ENCODE results near the gene FLT3.
"Not testable (repeated sequence)": the region's sequence is repeated elsewhere in the genome, so short reads cannot be mapped to it uniquely, and the experiment has no call there.

The FLT3 gene

DNA sequence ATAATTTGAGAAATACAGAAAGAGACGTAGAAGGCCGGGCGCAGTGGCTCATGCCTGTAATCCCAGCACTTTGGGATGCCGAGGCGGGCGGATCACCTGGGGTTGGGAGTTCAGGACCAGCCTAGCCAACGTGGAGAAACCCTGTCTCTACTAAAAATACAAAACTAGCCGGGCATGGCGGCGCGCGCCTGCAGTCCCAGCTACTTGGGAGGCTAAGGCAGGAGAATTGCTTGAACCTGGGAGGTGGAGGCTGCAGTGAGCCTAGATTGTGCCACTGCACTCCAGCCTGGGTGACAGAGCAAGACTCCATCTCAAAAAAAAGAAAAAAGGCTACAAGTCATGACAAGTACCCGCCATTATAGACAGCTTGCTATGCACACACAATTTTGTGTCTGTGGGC is 95.4 kb downstream of the FLT3 start:
- FAIRE-seq; DNase-seq (ENCODE audit: insufficient read length, low spot score): not testable (repeated sequence)

DNA sequence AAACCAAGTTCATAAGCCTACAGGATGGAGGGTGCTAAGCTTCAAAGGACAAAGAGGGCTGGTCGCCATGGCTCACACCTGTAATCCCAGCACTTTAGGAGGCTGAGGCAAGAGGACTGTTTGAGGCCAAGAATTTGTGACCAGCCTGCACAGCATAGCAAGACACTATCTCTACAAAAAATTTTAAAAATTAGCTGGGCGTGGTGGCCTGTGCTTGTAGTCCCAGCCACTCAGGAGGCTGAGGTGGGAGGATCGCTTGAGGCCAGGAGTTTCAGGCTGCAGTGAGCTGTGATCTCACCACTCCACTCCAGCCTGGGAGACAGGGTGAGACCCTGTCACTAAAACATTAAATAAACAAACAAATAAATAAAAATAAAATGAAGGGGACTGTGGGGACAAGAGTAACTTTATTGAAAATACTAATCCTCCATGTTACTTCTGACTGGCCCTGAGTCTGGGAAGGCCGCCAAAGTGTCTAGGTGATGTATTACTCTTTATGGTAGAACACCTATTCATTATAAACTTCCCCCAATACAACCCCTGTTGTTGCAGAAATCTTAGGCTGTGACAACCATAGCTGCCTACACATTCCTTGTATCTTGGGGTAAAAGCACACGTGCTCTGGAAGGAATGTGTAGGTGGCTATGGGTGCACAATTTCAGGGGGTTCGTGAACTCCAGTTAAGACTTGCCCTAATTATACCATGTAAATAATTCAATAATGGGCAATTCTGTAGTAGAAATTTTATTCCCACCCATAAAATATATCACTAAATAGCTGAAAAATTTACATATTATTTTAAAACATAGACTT is 97.3 kb downstream of the FLT3 start:
- DNase-seq (ENCODE audit: insufficient read length, low spot score) = no peak
- no peak for FAIRE-seq

DNA sequence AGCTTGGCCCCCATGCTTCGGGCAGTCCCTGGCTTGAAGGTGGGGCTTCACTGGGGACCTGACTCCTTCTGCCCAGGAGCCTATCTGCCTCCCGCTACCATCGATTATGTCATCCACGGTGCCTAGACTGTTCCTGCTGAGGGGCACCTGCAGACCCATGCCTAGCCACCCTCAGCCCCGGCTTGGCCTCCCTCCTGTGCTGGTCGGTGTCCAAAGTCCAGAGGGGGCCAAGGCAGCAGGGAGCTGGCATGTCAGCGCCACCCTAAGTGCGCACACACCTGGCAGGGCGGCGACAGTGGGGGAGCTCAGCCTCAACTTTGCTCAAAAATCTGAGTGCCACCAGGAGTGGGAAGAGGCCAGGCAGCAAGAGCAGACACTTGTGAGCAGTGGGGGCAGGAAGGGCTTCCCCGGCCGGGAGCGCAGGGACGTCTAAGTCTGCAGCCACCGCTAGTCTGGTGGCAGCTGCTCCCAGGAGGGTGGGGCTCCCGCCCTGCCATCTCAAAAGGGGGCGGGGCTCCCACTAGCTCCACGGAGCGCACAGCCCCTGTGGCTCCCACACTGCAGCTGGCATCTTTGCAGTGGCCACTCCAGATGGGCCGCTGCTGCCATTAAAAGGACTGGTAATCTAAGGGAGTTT is 98.4 kb downstream of the FLT3 start:
- FAIRE-seq = no peak
- no peak for DNase-seq (ENCODE audit: insufficient read length, low spot score)

DNA sequence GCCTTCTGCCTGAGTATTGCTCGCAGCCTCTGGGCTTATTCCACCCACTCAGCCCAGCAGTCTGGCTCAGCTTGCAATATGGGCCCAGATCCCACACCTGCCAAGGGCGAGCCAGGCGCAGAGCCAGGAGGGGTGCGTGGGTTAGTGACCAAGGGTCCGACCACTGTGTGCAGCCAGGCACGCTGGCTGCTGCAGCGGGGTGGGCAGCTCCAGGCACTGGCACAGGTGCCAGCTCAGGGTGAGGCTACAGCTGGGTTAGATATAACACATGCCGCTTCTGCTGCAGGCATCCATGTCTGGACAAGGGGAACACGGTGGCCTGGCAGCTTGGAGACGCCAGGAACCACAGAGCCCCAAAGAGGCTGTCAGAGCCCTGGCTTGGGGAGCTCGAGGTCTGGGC is 99.3 kb downstream of the FLT3 start:
- DNase-seq (ENCODE audit: insufficient read length, low spot score) = no peak
- no peak for FAIRE-seq

DNA sequence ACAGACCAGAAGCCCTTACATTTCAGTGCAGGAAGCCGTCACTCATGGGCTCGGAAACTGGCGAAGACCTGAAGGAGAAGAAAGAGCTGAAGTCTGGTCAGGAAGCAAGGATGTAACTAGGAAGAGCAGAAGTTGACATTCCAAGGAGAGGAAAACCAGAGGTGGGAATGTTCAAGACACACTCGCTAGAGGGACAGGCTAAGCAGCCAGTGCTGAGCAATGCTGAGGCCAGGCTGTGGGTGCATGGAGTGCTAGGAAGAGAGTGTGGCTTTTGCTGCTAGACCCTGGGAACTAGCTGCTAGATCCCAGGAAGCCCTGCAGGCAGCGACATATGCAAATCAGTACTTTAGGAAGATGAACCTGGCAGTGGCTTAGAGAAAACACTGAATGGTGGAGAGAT is 99.8 kb downstream of the FLT3 start:
- FAIRE-seq (no peak), DNase-seq (ENCODE audit: insufficient read length, low spot score) (no peak)

DNA sequence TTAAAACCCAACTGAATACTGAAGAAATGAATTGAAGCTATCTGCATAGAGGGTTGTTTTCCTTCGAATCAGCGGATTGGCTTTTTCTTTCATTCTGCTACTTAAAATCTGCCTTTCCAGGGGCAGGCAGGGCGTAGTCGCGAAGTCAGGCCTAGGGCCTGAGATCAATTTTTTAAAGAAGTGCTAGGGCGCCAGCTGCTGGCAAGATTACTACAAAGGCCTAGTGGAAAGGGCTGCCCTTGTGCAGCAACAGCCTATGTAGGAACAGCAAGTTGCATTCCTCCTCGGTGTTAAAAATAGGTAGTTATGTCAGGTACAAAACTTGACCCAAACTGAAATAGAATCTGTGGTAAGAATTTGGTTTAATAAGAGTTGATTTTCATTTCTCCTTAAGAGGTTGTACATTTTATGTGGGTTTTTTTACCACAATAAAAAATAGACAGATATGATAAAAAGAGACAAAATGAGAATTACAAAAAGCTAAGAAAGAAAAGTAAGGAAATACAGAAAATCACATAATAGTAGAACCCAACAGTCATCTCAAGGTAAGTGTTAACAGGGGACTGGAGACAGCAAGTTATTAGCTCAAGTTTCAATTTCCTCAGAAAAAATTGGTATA is 102.4 kb downstream of the FLT3 start:
- FAIRE-seq (no peak), DNase-seq (ENCODE audit: insufficient read length, low spot score) (no peak)

DNA sequence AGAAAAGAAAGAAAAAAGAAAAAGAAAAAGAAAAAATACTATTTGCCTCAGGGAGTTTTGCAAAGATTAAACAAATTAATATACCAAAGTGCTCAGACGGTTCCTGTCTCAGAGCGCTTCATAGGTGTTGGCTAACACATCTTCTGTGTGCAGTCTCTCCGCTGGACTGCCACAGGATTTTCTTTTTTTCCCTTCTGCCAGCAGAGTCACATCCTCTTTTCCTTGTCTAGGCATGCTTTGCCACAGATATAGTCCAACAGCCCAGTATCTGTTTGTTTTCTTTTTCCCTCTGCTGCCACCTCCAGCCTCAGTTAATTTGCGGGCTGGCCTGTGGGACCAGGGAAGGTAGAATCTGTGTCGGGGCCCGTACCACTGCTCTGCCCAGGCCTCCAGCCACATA is 108.5 kb downstream of the FLT3 start:
- DNase-seq (ENCODE audit: insufficient read length, low spot score) (no peak), FAIRE-seq (no peak)

DNA sequence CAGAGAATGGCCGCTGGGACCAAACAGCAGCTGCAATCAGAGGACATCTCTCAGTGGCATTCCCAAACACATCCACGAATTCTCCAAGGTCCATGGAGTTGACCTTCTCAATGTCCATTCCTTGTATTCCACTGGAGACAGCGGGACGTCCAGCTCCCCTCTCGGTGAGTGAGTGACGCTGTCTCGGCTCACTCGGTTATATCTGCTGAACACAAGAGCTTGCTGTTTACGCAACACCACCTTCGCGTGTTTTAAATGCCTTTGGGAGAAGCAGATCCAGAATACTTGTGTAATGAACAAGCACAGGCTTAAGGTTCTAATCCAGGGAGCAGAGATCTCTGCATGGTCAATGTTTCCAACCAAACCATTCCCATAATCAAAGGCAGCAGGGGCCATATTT is 111.9 kb downstream of the FLT3 start, which contains the start of gene URAD:
URAD (minus strand) TSS at position 174 of the 400 bp plus-strand sequence; CDS start at position 118, 56 bp downstream.
- DNase-seq (ENCODE audit: insufficient read length, low spot score) (no peak), FAIRE-seq (no peak)

DNA sequence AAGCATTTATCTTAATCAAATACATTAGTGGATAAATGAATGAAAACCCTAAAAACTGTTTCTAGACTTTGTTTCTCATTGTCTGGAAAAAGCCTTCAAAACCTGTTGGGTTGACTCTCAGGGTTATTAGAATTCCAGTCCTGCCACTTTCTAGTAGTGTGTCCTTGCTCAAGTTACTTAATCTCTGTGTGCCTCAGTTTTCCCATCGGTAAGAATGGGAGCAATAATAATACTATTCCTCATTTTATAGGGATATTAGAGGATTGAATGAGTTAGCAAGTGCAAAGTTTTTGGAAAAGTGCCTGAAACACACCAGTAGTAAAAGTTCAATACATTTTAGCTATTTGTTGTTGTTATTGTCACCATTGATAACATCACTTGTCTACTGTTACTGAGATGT is 114.8 kb downstream of the FLT3 start:
- FAIRE-seq (no peak), DNase-seq (ENCODE audit: insufficient read length, low spot score) (no peak)

DNA sequence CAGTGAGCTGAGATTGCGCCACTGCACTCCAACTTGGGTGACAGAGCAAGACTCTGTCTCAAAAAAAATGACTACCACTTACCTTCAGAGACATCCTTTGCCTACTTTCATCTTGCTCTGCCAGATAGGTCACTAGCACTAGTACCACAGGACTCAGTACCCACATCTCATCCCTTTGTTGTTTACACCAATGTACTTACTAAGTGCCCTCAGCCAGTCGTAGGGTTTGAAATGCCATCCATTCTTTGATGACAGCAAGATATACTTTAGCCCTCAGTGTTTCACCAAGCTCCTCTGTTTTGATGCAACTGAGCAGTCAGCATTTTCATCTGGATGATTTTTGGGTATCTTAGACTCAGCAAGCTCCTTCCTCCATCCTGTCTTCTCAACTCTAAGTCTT is 118.0 kb downstream of the FLT3 start:
- DNase-seq (ENCODE audit: insufficient read length, low spot score) (no peak), FAIRE-seq (no peak)

DNA sequence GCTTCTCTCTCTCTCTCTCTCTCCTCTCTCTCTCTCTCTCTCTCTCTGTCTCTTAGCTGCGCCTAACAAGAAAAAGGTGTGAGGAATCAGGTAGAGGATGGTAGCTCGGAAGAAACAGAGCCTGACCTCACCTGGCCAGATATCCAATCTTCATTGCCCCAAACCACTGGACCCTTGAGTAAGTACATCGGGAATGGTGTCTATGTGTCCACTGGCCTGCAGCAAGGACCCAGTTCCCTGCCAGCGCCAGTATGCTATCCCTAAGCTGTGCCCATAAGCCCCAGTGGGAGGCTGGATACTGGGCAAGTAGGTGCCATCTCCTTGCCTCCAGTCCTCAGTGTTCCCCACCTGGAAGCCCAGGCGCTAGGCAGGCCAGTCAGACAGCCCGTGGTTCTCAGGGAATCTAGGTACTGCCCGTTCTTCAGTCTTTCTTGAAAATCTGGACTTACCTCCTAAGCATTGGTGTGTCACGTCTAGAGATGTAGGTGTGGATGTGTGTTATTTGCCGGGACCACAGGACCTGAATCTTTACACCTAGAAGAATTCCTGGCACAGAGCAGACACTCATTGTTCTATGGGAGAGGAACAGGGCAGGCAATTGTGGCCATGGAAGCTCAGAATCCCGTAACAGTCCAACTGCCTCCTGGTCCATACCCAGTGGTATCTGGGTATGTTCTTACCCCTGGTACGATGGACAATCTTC is 119.2 kb downstream of the FLT3 start:
- FAIRE-seq (no peak), DNase-seq (ENCODE audit: insufficient read length, low spot score) (no peak)

DNA sequence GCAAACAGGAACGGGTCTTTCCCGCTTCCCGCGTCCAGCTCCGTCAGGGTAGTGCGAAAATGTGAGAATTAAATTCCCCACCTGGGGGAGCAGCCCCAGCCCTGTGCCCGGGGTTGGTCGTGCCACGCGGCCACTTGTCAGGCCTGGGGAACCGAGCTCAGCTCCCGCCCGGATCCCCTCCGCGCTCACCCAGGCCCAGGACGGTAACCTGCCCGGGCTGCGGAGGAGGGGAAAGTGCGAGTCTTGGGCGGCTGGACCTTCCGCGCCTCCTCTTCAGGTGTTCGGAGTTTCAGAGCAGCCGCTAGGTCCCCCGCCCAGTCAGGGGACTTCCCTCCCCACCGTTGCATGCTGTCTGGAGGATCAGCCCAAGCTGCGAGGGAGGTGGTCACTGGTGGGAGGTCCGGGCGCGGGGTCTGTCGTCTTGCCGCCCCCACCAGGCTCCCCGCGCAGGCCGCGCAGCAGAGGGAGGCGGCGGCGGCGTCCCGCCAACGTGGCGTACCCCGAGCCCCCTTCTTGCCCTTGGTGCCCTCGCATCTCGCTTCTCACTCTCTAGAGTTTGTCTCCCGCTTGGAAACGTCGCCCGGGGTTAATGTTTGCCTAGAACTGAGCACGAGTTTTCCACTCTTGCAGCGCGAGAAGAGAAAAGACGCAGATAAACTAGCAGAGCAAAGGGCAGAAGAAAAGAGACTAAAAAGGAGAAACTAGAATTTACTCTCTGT is 119.9 kb downstream of the FLT3 start:
- FAIRE-seq (no peak), DNase-seq (ENCODE audit: insufficient read length, low spot score) (no peak)

DNA sequence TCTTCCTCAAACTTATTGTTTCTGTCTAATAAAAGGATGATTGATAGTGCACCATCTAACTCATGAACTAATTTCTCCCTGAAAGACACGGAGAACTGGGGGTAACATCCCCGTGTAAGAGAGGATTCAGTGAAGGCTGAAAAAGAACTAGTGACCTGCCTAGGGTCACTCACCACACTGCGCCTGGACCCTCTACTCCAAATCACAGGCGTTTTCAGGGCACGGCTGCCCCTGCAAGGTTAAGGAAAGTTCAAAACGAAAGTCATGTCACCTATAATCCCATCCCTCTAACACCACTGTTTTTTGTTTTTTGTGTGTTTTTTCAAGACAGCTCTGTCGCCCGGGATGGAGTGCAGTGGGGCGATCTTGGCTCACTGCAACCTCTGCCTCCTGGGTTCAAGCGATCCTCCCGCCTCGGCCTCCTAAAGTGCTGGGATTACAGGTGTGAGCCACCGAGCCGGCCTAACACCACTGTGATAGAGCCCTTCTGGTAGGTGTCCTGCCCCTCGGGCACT is 120.6 kb downstream of the FLT3 start:
- no peak for DNase-seq (ENCODE audit: insufficient read length, low spot score)
- FAIRE-seq = no peak

DNA sequence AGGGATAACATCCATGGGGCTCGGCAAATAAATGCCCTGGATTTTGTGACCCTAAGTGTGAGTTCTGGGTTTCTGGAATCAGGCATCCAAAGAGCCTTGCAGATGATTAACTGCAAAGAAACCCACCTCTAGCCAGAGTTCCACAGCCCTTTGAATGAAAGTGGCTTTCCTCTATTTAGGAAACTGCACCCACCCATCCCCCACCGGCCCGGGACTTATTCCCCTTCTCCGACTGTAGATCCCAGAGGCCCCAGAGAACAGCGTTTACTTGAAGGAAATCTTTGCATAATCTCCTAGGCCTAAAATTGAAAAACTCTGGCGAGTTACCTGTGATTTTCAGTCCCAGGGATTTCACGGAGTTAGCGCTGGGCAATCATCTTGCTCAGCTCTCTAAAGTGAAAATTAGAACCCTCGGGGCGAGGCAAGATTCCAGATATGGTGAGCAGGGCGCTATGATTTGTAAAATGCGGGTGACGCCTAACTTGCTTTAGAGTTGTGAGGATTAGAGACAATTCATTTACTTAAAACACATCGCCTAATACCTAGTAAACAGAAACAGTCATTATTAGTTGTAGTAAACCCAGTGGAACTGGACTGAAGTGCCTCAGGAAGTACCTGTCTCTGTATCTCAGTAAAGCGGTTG is 121.3 kb downstream of the FLT3 start:
- DNase-seq (ENCODE audit: insufficient read length, low spot score) (no peak), FAIRE-seq (no peak)

DNA sequence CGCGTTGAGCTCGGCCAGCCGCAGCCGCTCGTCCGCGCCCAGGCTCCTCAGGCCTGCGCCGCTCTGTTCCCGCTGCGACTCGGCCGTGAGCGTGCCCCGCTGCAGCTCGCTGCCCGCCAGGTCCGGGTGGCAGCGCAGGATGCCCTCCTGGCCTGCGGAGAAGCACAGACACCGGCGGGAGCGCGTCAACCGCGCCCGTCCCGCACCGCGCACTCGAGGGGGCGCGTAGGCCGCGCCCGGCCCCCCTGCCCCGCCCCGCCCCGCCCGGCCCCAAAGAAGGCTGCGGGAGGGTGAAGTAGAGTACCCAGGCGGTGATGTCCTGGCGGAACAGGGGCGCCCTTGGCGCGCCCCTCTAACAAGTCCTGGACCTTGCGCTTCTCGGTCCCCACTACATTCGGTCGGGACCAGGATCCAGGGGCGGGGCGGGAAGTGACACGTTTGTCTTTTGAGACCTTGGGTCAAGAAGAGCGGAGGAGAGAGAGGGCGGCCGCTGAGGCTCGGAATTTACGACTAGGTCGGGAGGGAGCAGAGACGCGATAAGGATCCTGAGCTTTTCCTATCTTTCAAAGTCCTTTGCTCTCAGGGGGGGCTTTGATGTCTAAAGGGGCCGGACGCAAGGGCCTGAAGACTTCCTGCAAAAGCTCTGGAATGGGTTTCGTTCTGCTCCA is 121.9 kb downstream of the FLT3 start:
- FAIRE-seq = no peak
- no peak for DNase-seq (ENCODE audit: insufficient read length, low spot score)

DNA sequence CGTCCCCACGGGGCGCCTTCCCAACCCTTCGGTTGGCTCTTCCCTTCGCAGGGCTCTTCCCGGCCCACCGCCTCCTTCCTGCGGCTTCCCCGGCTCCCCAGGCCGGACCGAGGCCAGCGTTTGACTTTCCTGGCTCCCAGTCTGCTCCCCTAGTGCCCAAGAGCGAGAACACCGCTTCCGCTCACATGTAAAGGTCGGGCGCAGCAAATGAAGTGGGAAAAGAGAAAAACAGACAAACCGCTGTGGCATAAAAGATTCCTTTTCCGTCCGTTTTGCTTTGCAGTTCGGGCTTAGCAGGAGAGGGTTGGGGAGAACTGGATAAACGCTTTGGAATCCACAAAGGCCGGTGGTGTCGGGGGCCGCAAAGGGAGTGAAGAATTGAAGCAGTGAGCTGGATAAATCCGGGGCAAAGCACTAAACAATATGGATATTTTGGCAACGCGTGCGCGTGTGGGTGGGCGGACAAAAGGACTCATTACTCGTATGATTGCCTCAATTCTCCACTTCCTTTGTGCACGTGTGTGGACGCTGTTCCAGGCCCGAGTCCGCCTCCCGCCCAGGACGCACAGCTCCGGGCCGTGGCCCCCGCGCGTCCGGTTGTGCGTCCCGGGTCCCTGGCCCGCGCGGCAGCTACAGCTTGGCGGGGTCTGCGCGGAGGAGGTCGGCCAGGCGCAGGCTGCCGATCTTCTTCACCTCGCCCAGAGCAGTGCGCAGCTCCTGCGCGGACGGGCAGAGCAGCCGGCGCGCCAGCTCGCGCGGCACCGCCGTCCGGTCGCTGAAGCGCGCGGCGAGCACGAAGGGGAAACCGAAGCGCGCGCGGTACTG is 122.7 kb downstream of the FLT3 start:
- DNase-seq (ENCODE audit: insufficient read length, low spot score) (no peak), FAIRE-seq (no peak)

DNA sequence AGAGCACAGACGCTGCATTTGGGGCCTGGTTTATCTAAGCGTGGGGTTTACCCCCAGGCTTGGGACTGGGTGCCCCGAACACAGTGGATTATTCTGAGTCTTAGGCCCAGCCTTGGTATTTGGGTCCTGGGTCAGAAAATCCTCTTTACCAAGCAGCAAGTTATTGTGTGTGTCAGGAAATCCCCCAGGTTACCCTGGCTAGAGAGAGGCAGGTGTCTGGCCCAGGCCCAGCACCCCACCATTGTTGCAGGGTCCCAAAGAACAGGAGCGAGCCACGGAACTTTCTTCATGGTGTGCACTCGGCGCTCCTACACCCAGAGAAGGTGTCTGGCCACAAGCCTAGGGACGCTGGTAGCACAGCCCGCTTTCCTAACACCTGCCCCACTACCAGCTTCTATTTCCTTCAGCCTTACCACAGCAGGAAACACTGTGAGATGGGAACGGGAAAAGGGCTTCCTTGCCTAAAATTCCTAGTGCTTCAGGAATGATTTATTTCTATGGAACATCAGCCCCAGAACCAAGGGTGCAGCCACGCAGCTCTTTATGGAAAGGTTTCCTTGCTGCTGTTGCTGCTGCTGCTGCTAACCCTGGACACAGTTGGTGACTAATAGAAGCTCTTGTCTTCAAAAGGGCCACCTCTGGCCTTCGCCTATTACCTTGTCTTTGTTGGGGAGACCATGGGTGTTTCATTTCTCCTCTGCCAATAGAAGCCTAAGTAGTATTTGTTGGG is 123.8 kb downstream of the FLT3 start:
- no peak for FAIRE-seq

More for the DNA sequence above, 123.8 kb downstream of the FLT3 start:
- no peak for DNase-seq (ENCODE audit: insufficient read length, low spot score)
